Fibroblast of peridontal ligament (primary cell): ENCODE data around the gene EPHB4.
A peak's percentile ranks its signal among the peaks of the same experiment; 100 is the strongest.
"Not testable (repeated sequence)": the region's sequence is repeated elsewhere in the genome, so short reads cannot be mapped to it uniquely, and the experiment has no call there.

Experiments
- DNase-seq: peaks from one replicate; pipeline ENCODE4 v3.0.0-alpha.2; 2010; ENCODE audit errors: extremely low read depth

Gene EPHB4

DNA sequence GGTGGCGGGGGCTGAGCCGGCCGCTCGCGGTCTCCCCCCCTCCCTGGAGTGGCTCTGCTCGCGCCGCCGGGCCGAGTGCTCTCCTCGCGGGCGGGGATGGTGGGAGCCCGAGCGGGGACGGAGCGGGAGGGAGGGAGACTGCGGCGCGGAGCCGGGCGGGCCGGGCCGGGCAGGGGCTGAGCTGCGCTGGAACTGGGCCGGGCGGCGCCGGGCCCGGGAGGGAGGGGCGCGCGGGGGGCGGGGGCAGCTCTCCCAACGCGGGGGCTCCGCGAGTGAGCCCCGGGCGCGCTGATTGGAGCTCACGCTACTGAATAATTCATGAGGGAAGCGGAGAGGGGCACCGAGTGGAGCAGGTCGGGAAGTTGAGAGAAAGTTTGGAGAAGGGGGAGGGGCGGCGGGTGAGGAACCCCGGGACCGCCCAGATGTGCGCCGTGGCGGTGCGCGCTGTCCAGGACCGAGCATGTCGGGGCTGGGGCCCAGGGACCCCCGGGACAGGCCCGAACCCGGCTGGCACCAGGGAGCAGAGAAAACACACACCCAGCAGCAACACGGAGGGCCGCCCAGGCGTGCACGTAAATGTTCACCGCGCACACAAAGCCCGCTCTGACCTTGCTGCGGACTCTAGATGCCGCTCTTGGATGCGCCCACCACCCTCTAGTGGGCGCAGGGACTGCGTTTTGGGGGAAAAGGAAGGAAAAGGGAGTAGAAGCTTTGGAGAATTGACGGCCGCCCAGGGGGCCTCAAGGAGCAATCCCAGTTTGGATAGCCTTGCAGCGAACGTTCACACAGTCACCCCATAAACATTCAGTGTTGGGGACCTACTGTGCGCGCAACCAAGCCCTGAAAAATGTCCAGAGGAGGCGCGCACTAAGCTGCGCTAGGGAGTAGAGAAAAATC is at the start of gene EPHB4:
Gene EPHB4 (minus strand): TSS at position 194 of the 897 bp plus-strand sequence. CDS start 493 bp downstream, outside the sequence.
- peak; percentile 87 for DNase-seq

DNA sequence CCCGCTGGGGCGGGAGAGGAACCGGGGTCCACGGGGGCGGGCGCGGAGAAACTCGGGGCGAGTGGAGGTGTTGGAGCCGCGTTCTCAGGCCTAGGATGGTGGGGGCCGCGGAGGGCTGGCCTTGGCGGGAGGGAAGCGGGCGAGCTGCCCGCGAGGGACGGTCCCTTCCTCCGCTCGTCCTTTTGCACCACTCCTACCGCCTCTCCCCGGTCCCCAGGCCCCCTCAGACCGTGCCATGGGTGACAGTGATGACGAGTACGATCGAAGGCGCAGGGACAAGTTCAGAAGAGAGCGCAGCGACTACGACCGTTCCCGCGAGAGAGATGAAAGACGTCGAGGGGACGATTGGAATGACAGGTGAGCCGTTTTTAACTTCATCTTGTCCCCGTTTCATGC is 48.0 kb upstream of the EPHB4 start:
- peak; percentile 14 for DNase-seq

DNA sequence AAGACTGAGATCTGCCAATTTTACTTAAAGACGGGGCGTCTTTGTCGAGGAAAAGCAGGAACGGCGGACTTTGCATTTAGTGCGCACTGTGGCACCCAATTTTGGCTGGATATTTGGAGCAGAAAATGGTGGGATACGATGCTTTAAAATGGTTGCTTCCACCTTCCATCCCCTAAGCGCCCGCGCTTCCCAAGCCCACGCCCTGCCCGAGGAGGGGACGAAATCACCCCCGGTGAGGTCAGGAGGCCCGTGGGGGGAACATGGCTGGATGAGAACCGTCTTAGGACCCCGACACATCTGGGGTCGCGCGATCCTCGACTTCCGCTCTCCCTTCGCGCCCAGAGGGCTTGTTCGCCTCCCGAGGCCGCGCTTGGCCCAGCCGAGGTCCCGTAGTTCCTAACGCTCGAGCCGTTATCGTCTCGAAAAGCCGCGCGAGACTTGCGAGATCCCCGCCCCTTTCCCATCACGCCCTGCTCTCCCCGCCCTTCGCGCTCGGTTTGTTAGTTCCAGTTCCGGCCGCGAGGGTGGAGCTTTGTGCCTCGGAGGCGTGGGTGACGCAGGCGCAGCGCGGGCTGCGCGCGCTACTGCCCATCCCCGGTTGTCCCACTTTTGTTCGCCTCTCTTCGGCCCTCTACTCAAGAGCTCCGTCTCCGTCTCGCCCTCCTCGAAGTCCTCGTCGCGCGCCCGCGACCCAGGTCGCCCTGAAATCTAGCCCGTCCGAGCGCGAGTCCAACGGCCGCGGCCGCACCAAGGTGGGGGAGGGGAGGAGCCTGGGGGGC is 47.4 kb upstream of the EPHB4 start, which contains the start of gene SRRT:
Gene SRRT (plus strand): TSS at position 527 of the 779 bp plus-strand sequence. CDS start 488 bp downstream, outside the sequence.
- peak; percentile 97 for DNase-seq

DNA sequence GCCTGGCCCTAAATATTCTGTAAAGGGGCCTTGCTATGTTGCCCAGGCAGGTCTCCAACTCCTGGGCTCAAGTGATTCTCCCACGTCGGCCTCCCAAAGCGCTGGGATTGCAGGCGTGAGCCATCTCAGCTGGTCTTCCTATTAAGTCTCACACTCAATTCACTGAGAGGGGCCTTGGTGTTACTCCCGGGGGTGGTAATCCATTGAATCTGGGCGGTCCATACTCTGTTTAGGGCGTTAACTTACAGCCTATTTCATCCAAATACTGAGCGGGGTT is 46.9 kb upstream of the EPHB4 start:
- no peak for DNase-seq

DNA sequence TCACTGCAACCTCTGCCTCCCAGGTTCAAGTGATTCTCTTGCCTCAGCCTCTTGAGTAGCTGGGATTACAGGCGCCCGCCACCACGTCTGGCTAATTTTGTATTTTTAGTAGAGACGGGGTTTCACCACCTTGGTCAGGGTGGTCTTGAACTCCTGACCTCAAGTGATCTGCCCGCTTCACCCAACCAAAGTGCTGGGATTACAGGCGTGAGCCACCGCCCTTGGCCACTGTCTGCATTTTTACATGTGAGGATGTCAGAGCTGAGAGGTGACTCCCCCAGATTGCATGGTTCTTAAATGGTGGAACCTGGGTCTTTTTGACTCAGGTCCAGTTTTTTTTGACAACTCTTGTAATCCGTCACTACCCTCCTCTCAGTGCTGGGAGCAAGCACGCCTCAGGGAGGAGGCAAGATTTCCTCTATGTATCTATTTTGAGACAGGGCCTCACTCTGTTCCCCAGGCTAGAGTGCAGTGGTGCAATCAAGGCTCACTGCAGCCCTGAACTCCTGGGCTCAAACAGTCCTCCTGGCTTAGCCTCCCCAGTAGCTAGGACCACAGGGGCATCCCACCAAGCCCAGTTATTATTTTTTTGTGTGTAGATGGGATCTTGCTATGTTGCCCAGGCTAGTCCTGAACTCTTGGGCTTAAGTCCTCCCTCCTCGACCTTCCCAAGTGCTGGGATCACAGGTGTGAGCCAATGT is 46.4 kb upstream of the EPHB4 start:
- DNase-seq: no peak

DNA sequence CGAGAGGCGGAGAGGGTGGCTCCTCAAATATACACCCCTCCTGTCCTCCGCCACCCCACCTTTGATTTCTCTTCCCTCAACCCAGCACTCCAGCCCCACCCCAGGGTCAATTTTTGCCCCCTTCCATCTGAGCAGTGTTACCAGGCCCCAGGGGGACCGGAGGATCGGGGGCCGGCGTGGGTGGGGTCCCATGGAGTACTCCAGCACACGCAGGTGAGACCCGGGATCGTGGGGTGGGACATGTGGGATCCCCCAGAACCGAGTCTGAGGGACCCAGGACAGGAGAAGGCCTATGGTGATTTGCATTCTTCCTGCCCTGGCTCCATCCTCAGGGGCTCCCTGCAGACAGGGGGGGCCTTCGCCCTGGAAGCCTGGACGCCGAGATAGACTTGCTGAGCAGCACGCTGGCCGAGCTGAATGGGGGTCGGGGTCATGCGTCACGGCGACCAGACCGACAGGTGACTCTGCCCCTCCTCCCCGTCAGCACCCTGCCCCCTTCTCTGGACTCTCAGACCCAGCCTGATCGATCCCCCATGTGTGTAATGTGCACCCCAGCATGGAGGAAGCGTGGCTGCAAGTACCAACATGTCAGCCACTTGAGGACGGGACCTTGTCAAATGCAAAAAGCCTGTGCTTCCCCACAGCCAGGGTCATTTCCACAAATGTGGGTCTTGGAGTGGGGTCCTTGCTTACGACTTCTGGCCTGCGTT is 40.6 kb upstream of the EPHB4 start:
- DNase-seq: no peak

DNA sequence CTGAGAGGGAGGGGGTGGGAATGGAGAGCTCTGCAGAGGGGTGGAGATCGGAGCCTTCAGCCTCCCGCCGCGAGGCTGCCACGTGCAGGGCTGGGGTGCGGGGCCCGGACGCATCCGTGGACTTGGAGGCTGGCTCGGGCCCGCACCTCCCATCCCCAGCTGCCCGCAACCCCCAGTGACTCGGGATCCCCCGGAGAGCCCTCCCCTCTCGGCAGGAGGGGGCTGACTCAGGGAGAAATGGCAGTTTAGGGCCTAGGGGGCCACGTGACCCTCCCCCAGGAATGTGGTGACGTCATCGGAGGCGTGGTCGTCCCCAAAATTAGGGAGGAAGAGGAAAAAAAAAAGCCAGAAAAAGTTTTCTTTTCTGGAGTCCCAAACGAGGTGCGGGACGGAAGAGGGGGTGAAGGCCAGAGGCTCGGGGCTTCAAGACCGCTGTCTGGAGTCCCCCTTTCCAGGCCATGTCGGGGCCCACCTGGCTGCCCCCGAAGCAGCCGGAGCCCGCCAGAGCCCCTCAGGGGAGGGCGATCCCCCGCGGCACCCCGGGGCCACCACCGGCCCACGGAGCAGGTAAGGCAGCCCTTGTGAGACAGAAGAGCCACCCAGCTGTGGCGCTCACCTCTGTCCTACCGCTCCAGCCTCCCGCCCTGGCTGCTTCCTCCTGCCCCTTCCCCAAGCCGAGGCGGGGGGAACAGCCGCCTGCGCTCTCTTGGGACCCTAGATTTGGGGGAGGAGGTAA is 39.9 kb upstream of the EPHB4 start, which contains the start of gene TRIP6:
Gene TRIP6 (plus strand): TSS at position 348 of the 736 bp plus-strand sequence. CDS start 111 bp downstream, at position 459.
- peak; percentile 96 for DNase-seq

DNA sequence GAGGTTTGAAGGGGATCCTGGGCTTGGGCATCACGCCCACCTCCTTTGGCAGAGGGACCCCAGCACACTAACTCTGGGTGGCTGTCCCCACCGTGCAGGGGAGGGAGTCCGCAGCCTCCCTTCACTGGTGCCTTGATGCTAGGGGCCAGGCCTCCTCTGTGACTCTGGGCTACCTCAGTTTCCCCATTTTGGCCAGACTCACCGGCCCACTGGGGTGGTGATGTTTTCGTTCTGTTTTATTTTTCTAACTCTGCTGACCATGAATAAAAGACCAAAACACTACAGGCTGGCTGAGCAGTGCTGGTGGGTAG is 39.4 kb upstream of the EPHB4 start:
- no peak for DNase-seq

DNA sequence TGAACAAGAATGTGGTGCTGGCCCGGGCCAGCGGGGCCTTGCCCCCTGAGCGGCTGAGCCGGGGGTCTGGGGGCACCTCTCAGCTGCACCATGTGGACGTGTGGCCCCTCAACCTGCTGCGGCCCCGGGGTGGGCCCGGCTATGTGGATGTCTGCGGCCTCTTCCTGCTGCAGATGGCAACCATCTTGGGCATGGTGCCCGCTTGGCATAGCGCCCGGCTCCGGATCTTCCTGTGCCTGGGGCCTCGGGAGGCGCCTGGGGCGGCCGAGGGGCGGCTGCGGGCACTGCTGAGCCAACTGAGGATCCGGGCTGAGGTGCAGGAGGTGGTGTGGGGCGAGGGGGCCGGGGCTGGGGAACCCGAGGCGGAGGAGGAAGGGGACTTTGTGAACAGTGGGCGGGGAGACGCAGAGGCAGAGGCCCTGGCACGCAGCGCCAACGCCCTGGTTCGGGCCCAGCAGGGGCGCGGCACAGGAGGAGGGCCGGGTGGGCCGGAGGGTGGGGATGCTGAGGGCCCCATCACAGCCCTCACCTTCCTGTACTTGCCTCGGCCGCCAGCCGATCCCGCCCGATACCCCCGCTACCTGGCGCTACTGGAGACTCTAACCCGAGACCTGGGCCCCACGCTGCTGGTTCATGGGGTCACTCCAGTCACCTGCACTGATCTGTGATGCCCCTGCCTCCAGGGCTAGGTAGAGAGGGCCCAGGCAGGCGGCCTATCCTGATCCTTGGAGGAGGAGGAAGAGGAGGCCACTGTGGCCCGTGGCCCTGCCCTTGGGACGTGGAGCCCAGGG is 38.8 kb upstream of the EPHB4 start:
- no peak for DNase-seq

DNA sequence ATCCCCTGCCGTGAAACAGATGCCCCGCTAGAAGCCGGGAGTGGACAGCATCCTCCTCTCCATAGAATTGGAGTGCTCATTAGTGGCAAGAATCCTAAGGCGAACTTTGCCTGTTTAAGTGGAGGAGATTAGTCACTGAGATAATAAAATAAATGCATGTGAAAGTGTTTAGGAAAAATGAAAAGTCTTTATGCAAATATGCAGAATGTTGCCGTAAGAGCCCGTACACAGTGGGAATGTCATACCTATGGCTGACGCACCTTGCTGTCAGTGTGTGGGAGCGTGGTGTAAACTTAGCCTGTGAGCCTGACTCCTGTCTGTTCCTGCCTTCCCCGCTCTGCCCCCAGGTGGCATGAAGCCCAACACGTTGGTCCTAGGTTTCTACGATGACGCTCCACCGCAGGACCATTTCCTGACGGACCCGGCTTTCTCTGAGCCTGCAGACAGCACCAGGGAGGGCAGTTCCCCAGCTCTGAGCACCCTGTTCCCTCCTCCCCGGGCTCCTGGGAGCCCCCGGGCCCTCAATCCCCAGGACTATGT is 38.1 kb upstream of the EPHB4 start:
- no peak for DNase-seq

DNA sequence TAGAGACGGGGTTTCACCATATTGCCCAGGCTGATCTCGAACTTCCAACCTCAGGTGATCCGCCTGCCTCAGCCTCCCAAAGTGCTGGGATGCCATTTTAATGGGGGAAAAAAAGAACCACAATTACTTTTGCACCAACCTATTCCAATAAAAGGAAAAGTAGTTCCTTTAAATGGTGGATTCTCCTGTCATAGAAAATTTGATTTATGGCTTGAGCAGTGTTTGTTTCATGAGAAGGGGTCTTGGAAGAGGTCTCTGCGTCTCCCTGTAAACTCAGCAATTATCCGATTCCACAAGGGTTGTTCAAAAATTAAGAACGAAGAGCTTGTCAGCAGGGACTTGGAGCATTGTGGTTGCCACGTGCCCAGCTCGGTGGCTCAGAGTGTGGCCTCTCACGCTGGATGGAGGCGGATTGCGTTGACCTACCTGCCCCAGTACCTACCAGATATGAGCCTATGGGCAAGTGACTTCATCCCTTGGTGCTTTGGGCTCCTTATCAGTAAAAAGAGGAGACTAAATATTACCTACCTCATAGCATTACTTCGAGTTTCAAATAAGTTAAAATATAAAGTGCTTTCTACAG is 37.0 kb upstream of the EPHB4 start:
- no peak for DNase-seq

DNA sequence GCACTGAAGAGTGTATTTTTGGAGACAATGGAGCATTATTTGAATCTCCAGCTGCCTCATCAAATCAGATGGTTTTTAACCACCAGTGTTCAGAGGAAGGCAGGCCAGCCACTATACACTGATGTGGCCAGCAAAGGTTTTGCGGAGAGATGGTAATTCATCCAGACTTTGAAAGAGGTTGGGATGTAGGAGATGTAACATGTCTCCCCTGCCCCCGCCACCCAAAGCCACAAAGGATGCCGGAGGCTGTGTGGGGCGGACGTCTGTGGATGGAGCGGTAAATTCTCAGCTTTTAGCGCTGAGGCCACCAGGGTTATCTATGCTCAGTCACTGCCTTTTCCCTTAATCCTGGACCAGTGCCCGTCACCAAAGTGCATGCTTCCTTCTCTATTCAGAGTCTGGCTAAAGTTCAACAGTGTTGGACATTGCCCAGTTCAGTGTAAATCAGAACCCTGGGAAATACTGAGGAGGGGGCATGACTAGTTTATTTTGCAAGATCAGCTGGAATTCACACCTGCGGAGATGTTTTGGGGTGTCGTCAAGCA is 36.2 kb upstream of the EPHB4 start:
- DNase-seq: peak; percentile 42

DNA sequence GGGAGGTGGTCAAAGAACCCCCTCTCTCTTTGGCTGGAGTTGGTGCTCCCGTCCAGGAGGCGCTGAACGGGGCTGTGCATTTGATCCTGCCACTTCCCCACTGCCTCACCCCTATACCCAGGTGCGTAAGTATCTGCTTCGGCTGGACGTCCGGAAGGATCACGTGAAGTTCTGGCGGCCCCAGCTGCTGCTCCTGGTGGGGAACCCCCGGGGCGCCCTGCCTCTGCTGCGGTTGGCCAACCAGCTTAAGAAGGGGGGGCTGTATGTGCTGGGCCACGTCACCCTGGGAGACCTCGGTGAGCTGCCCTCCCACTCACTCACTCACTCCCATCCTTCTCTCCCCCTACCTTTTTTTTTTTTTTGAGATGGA is 34.3 kb upstream of the EPHB4 start:
- DNase-seq: no peak

DNA sequence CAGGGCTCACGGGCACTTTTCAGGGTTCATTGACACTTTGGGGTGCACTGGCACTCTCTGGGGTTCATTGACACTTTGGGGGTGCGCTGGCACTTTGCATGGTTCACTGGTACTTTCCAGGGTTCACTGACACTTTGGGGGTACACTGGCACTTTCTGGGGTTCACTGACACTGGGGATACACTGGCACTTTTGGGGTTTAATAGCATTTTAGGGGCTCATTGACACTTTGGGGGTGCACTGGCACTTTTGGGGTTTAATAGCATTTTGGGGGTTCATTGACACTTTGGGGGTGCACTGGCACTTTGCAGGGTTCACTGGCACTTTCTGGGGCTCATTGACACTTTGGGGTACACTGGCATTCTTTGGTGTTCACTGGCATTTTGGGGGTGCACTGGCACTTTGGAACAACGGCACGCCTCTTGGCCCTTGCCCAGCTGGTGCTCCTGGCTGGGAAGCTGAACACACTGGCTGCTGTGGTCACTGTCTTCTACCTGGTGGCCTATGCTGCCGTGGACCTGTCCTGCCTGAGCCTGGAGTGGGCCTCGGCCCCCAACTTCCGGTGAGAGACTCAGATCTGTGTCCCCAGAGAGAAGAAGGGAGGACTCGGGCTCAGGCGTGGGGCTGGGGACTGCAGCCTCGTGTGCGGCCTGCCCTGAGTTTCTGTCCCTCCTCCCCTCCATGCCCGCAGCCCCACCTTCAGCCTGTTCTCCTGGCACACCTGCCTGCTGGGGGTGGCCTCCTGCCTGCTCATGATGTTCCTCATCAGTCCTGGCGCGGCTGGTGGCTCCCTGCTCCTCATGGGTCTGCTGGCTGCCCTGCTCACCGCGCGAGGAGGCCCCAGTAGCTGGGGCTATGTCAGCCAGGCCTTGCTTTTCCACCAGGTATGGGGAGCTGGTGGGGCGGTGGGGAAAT is 33.6 kb upstream of the EPHB4 start:
- no peak for DNase-seq

DNA sequence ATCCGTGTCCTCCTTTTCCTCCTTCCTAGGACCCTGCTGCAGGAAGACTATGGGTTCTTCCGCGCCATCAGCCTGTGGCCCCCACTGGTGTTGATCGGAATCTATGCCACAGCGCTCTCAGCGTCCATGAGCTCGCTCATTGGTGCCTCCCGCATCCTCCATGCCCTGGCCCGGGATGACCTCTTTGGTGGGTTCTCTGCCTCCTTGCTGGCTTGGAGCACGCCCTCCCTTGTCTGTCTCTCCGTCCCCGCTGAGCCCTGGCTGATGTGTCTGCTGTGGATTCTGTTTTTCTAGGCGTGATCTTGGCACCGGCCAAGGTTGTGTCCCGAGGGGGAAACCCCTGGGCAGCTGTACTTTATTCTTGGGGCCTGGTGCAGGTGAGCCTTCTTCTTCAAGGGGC is 32.5 kb upstream of the EPHB4 start:
- DNase-seq: no peak

DNA sequence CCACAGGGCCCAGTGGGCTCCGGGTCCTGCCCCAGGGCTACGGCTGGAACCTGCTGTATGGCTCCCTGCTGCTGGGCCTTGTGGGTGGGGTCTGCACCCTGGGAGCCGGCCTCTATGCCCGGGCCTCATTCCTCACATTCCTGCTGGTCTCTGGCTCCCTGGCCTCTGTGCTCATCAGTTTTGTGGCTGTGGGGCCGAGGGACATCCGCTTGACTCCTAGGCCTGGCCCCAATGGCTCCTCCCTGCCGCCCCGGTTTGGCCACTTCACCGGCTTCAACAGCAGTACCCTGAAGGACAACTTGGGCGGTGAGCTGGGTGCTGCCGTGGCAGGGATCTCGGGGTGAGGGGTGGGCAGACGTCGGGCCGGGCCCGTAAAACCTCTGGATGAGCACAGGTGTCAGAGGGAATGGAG is 29.6 kb upstream of the EPHB4 start:
- DNase-seq: no peak

DNA sequence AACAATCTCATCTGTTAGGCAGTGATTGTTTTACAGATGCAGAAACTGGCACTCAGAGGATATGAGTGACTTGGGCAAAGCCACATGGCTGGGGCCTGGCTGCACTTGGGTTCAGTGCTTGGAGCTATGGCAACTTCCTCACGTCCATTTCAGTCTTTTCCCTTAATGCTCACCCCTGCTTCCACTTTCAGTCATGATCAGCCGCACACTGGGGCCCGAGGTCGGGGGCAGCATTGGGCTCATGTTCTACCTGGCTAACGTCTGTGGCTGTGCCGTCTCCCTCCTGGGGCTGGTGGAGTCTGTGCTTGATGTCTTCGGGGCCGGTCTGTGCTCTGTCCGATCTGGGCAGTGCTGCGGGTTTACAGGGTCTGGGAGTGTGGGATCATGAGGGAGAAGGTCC is 28.2 kb upstream of the EPHB4 start:
- no peak for DNase-seq

DNA sequence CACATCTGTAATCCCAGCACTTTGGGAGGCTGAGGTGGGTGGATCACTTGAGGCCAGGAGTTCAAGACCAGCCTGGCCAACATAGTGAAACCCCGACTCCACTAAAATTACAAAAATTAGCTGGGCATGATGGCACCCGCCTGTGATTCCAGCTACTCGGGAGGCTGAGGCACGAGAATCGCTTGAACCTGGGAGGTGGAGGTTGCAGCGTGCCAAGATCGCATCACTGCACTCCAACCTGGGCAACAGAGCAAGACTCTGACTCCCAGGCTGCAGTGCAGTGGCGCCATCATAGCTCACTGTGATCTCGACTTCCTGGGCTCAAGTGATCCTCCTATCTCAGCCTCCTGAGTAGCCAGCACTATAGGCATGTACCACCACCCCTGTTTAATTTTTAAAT is 27.6 kb upstream of the EPHB4 start:
- not testable (repeated sequence) for DNase-seq
